Bronchial epithelial cell (primary cell): ENCODE data around the gene AMACR. TPM values are rescaled to one million over a fixed set of nuclear protein-coding genes. Genes with fewer than 3 reads are reported as not detected.
"Not testable (repeated sequence)": the region's sequence is repeated elsewhere in the genome, so short reads cannot be mapped to it uniquely, and the experiment has no call there.

ENCODE experiments used
- DNase-seq: peaks from one replicate; pipeline ENCODE4 v3.0.0-alpha.2; 2010; ENCODE audit warnings: low read depth
- FAIRE-seq: peaks from 2 replicates; lab custom pipeline; 2011; peaks lifted over from hg19 to GRCh38; lab: Jason Lieb, UNC
- H3K27me3 ChIP-seq: 2 replicates; pipeline ENCODE4 v1.5.1; 2011; ENCODE audit warnings: low read length; ENCODE audit not compliant: control insufficient read depth, insufficient read depth
- H3K36me3 ChIP-seq: 2 replicates; pipeline ENCODE4 v1.5.1; 2011; ENCODE audit warnings: low read length; ENCODE audit not compliant: control insufficient read depth, insufficient read depth
- H3K4me3 ChIP-seq: 2 replicates; pipeline ENCODE4 v1.5.1; 2011; ENCODE audit warnings: mild to moderate bottlenecking, low read depth, low read length, control low read depth
- CTCF ChIP-seq: IDR thresholded peaks from 2 replicates; pipeline ENCODE4 v1.5.1; 2011; ENCODE audit warnings: mild to moderate bottlenecking, moderate library complexity, low read length, control low read depth, inconsistent platforms; ENCODE audit not compliant: insufficient read depth, severe bottlenecking
- total RNA-seq: library from RNA; depleted of rRNA; stranded (reverse); fragments of >200 nt; gene quantifications from 2 replicates; pipeline ENCODE4 v1.2.1, GENCODE V29; 2014

The AMACR gene
- total RNA-seq, 1 donor from 2014 or later, result 6.3 TPM

- H3K4me3 ChIP-seq, result no peak overlapping the region
- TF ChIP-seq CTCF, result no peak
- no peak for FAIRE-seq
These were observed 43.6 kb downstream of the AMACR start for GRCh38 chr5:33964132-33964700.

GRCh38 chr5:33958176-33958575 is 49.7 kb downstream of the AMACR start:
- Histone ChIP-seq H3K27me3 (no peaks in the 10 kb centered on the region), H3K4me3 (no peak overlapping the region), H3K36me3 (no peaks in the 10 kb centered on the region)
- FAIRE-seq (no peak), DNase-seq (no peak)
- no peak for TF ChIP-seq CTCF

More at GRCh38 chr5:33964132-33964700, 43.6 kb downstream of the AMACR start:
- Histone ChIP-seq H3K36me3 (no peaks in the 10 kb centered on the region), H3K27me3 (no peaks in the 10 kb centered on the region)
- DNase-seq, result no peak

GRCh38 chr5:33957577-33958150 is 50.2 kb downstream of the AMACR start:
- no peak for DNase-seq
- no peak for TF ChIP-seq CTCF
- Histone ChIP-seq H3K4me3 (no peak overlapping the region), H3K27me3 (no peaks in the 10 kb centered on the region), H3K36me3 (no peaks in the 10 kb centered on the region)
- FAIRE-seq, result no peak

GRCh38 chr5:33952175-33952574 is 55.7 kb downstream of the AMACR start:
- FAIRE-seq, H3K36me3 ChIP-seq: not testable (repeated sequence)

GRCh38 chr5:33944543-33945132 is 63.2 kb downstream of the AMACR start:
- peaks cover 1% of the 10 kb centered on the region for H3K27me3 ChIP-seq
- no peaks in the 10 kb centered on the region for H3K36me3 ChIP-seq
- H3K4me3 ChIP-seq, result no peak overlapping the region
- DNase-seq (no peak), FAIRE-seq (no peak)
- no peak for TF ChIP-seq CTCF

More at GRCh38 chr5:33952175-33952574, 55.7 kb downstream of the AMACR start:
- H3K4me3 ChIP-seq, H3K27me3 ChIP-seq, DNase-seq: not testable (repeated sequence)

GRCh38 chr5:33941090-33941489 is 66.8 kb downstream of the AMACR start:
- no peaks in the 10 kb centered on the region for H3K36me3 ChIP-seq
- no peak overlapping the region for H3K4me3 ChIP-seq
- TF ChIP-seq CTCF, result no peak
- H3K27me3 ChIP-seq, result peaks cover 26% of the 10 kb centered on the region
- no peak for DNase-seq
- no peak for FAIRE-seq
